Neural cell (in vitro differentiated cells): ENCODE measurements around the gene DTNBP1. TPM values are rescaled to one million over a fixed set of nuclear protein-coding genes. Genes with fewer than 3 reads are reported as not detected.

Source experiments
- H2AFZ ChIP-seq: fragments of 200-600, 300-800 bp; sonication (generic), shearing (Covaris generic); 2 replicates; pipeline ENCODE4 v1.6.0; 2014; ENCODE audit warnings: low read depth, mild to moderate bottlenecking, antibody characterized with exemption, low read length, moderate library complexity
- H3F3A ChIP-seq: fragments of 200-600 bp; shearing (Covaris generic); 2 replicates; pipeline ENCODE4 v1.6.1; 2016; ENCODE audit warnings: mild to moderate bottlenecking, moderate library complexity, mixed read lengths, antibody characterized with exemption, low read length; ENCODE audit not compliant: insufficient read depth, poor library complexity, severe bottlenecking
- H3K27ac ChIP-seq: fragments of 200-600, 300-800 bp; sonication (generic), shearing (Covaris generic); 2 replicates; pipeline ENCODE4 v1.5.1; 2014; ENCODE audit warnings: mild to moderate bottlenecking, low read length, moderate library complexity
- H3K27me3 ChIP-seq: fragments of 300-800, 200-600 bp; sonication (generic), shearing (Covaris generic); 2 replicates; pipeline ENCODE4 v1.6.0; 2014; ENCODE audit warnings: mild to moderate bottlenecking, low read depth, low read length, moderate library complexity; ENCODE audit not compliant: insufficient read depth
- H3K36me3 ChIP-seq: fragments of 300-800, 200-600 bp; sonication (generic), shearing (Covaris generic); 2 replicates; pipeline ENCODE4 v1.5.1; 2014; ENCODE audit warnings: mild to moderate bottlenecking, antibody characterized with exemption, low read length, moderate library complexity; ENCODE audit not compliant: insufficient read depth
- H3K4me2 ChIP-seq: fragments of 300-800, 200-600 bp; sonication (generic), shearing (Covaris generic); 2 replicates; pipeline ENCODE4 v1.6.0; 2014; ENCODE audit warnings: mild to moderate bottlenecking, low read length
- H3K4me3 ChIP-seq: fragments of 300-800, 200-600 bp; sonication (generic), shearing (Covaris generic); 2 replicates; pipeline ENCODE4 v1.5.1; 2014; ENCODE audit warnings: mild to moderate bottlenecking, low read length, moderate library complexity
- H3K79me2 ChIP-seq: fragments of 200-600 bp; shearing (Covaris generic); replicated peaks from 2 replicates; pipeline ENCODE4 v1.6.0; 2014; ENCODE audit warnings: mild to moderate bottlenecking, low read length, moderate library complexity; ENCODE audit not compliant: insufficient read depth
- H3K9ac ChIP-seq: fragments of 300-800, 200-600 bp; sonication (generic), shearing (Covaris generic); 2 replicates; pipeline ENCODE4 v1.6.1; 2016; ENCODE audit warnings: mild to moderate bottlenecking, low read length, mixed read lengths
- H3K9me2 ChIP-seq: fragments of 200-600 bp; shearing (Covaris generic); 2 replicates; pipeline ENCODE4 v1.6.1; 2016; ENCODE audit warnings: mild to moderate bottlenecking, low read length, mixed read lengths; ENCODE audit not compliant: insufficient read depth
- H3K9me3 ChIP-seq: fragments of 200-600, 300-800 bp; sonication (generic), shearing (Covaris generic); 2 replicates; pipeline ENCODE4 v1.6.1; 2016; ENCODE audit warnings: mild to moderate bottlenecking, mixed run types, low read length, moderate library complexity, mixed read lengths
- H4K20me1 ChIP-seq: fragments of 200-600 bp; shearing (Covaris generic); 2 replicates; pipeline ENCODE4 v1.6.1; 2016; ENCODE audit warnings: mild to moderate bottlenecking, mixed run types; ENCODE audit not compliant: insufficient read depth
- CTCF ChIP-seq: fragments of 450-650 bp; IDR thresholded peaks from 2 replicates; pipeline ENCODE4 v1.5.1; 2014; ENCODE audit warnings: antibody characterized with exemption, mild to moderate bottlenecking, moderate library complexity; ENCODE audit not compliant: poor library complexity, severe bottlenecking
- EP300 ChIP-seq: fragments of 450-650 bp; conservative IDR thresholded peaks from 2 replicates; pipeline ENCODE4 v1.6.1; 2014; ENCODE audit warnings: antibody characterized with exemption, mild to moderate bottlenecking, moderate library complexity; ENCODE audit not compliant: poor library complexity, severe bottlenecking
- EZH2 ChIP-seq: fragments of 200-600, 300-800 bp; shearing (Covaris generic), sonication (generic); IDR thresholded peaks from 2 replicates; pipeline ENCODE4 v1.6.1; 2014; ENCODE audit warnings: antibody characterized with exemption, low read length, borderline replicate concordance, mild to moderate bottlenecking; ENCODE audit not compliant: insufficient read depth, poor library complexity, severe bottlenecking
- MXI1 ChIP-seq: fragments of 450-650 bp; conservative IDR thresholded peaks from 2 replicates; pipeline ENCODE4 v1.6.1; 2014; ENCODE audit warnings: antibody characterized with exemption, mild to moderate bottlenecking; ENCODE audit not compliant: poor library complexity, severe bottlenecking
- POLR2AphosphoS5 ChIP-seq: IDR thresholded peaks from 2 replicates; pipeline ENCODE4 v1.6.1; 2012
- RAD21 ChIP-seq: fragments of 450-650 bp; conservative IDR thresholded peaks from 2 replicates; pipeline ENCODE4 v1.6.1; 2014; ENCODE audit warnings: antibody characterized with exemption, mild to moderate bottlenecking, moderate library complexity
- REST ChIP-seq: IDR thresholded peaks from 2 replicates; pipeline ENCODE4 v1.6.1; 2012; ENCODE audit warnings: borderline replicate concordance
- SMC3 ChIP-seq: fragments of 450-650 bp; conservative IDR thresholded peaks from 2 replicates; pipeline ENCODE4 v1.6.1; 2014; ENCODE audit warnings: antibody characterized with exemption, mild to moderate bottlenecking, moderate library complexity; ENCODE audit not compliant: poor library complexity
- TAF1 ChIP-seq: IDR thresholded peaks from 2 replicates; pipeline ENCODE4 v1.6.1; 2012; ENCODE audit warnings: low read depth
- polyA plus RNA-seq: library from polyadenylated mRNA; depleted of rRNA; stranded (reverse); fragments of >200 nt; gene quantifications from 2 replicates; pipeline ENCODE4 v1.2.3, GENCODE V29; 2014

Gene DTNBP1
- polyA plus RNA-seq, 1 donor from 2014 or later, result 22.6 TPM

GRCh38 chr6:15498640-15499039 lies 164.2 kb downstream of the DTNBP1 start:
- Histone ChIP-seq H3K4me2 (no peak overlapping the region), H3K79me2 (no peaks in the 10 kb centered on the region), H2AFZ (no peak overlapping the region), H3K27me3 (no peaks in the 10 kb centered on the region), H3K9ac (no peak overlapping the region), H3F3A (no peaks in the 10 kb centered on the region), H3K36me3 (no peaks in the 10 kb centered on the region), H4K20me1 (no peaks in the 10 kb centered on the region), H3K9me2 (no peaks in the 10 kb centered on the region), H3K4me3 (no peak overlapping the region), H3K9me3 (no peaks in the 10 kb centered on the region), H3K27ac (no peak overlapping the region)
- no peak for TF ChIP-seq EZH2
- TF ChIP-seq MXI1, result no peak
- no peak for TF ChIP-seq REST
- TF ChIP-seq RAD21, result no peak
- no peak for TF ChIP-seq CTCF
- TF ChIP-seq TAF1, result no peak
- no peak for TF ChIP-seq POLR2AphosphoS5
- no peak for TF ChIP-seq SMC3
- TF ChIP-seq EP300, result no peak

GRCh38 chr6:15496345-15497131 lies 166.3 kb downstream of the DTNBP1 start:
- Histone ChIP-seq H3K9me3 (no peaks in the 10 kb centered on the region), H3K4me3 (no peak overlapping the region), H3K79me2 (no peaks in the 10 kb centered on the region), H3K4me2 (no peak overlapping the region), H3K9me2 (no peaks in the 10 kb centered on the region), H3K27me3 (no peaks in the 10 kb centered on the region), H3K9ac (no peak overlapping the region), H4K20me1 (no peaks in the 10 kb centered on the region), H3F3A (no peaks in the 10 kb centered on the region), H3K36me3 (no peaks in the 10 kb centered on the region), H3K27ac (no peak overlapping the region), H2AFZ (no peak overlapping the region)
- TF ChIP-seq POLR2AphosphoS5 (no peak), REST (no peak), MXI1 (no peak), EP300 (no peak), TAF1 (no peak), RAD21 (no peak), CTCF (no peak), SMC3 (no peak), EZH2 (no peak)
